H1 (cell line): ENCODE data around the gene CDR2L.

Experiments
- ATF3 ChIP-seq: IDR thresholded peaks from 2 replicates; pipeline ENCODE4 v1.6.1; 2011; ENCODE audit warnings: low read depth, mild to moderate bottlenecking, low read length; ENCODE audit not compliant: insufficient read depth
- BRCA1 ChIP-seq: IDR thresholded peaks from 2 replicates; pipeline ENCODE4 v1.6.1; 2012; ENCODE audit warnings: low read depth, low read length, improper control_type of control experiment
- CBX8 ChIP-seq: fragments of 300-800, 300-1000 bp; sonication (generic); IDR thresholded peaks from 2 replicates; pipeline ENCODE4 v1.7.1; 2016; ENCODE audit warnings: low read depth, low read length, borderline replicate concordance
- CTCF ChIP-seq, 3 experiments: IDR thresholded peaks; 1 replicate in 2 of 3; 2 replicates in 1 of 3; pipeline versions ENCODE4 v1.5.1 to v1.6.1; 2011; ENCODE audit warnings: low read length in 3 of 3, mild to moderate bottlenecking in 3 of 3, inconsistent platforms in 2 of 3, low read depth in 1 of 3, moderate library complexity in 1 of 3; ENCODE audit not compliant: insufficient read depth in 1 of 3; ENCODE audit errors: control extremely low read depth in 1 of 3
- EZH2 ChIP-seq: fragments of 200-600 bp; sonication (generic); IDR thresholded peaks from 2 replicates; pipeline ENCODE4 v1.7.1; 2012; ENCODE audit warnings: low read depth, mild to moderate bottlenecking, moderate library complexity, low read length, inconsistent platforms; ENCODE audit not compliant: severe bottlenecking
- POLR2AphosphoS5 ChIP-seq: IDR thresholded peaks from 2 replicates; pipeline ENCODE4 v1.6.1; 2011; ENCODE audit warnings: low read depth, low read length
- RAD21 ChIP-seq, 2 experiments: IDR thresholded peaks in 1 of 2; conservative IDR thresholded peaks in 1 of 2; 2 replicates each; pipeline ENCODE4 v1.6.1; 2011; ENCODE audit warnings: low read depth in 2 of 2, low read length in 2 of 2, improper control_type of control experiment in 1 of 2, inconsistent platforms in 1 of 2, mild to moderate bottlenecking in 1 of 2, moderate library complexity in 1 of 2
- RBBP5 ChIP-seq: IDR thresholded peaks from 2 replicates; pipeline ENCODE4 v1.7.1; 2012; ENCODE audit warnings: low read depth, mild to moderate bottlenecking, inconsistent platforms, low read length, moderate library complexity, borderline replicate concordance
- TAF1 ChIP-seq: IDR thresholded peaks from 2 replicates; pipeline ENCODE4 v1.6.1; 2011; ENCODE audit warnings: mild to moderate bottlenecking, low read depth, low read length

- TF ChIP-seq TAF1 = no peak
- no peak for TF ChIP-seq POLR2AphosphoS5
- no peak for TF ChIP-seq RAD21 (IDR thresholded peaks at IDR 0.05 in 1 of 2, conservative IDR thresholded peaks at IDR 0.05 in 1 of 2; ENCODE audit: low read depth in 2 of 2, low read length in 2 of 2)
- TF ChIP-seq RBBP5 = no peak
- no peak for TF ChIP-seq ATF3
- TF ChIP-seq CTCF (IDR thresholded peaks at IDR 0.05; ENCODE audit: control extremely low read depth in 1 of 3, insufficient read depth in 1 of 3, low read depth in 1 of 3, low read length in 3 of 3) = no peak
- TF ChIP-seq BRCA1 = no peak
- no peak for TF ChIP-seq CBX8
- TF ChIP-seq EZH2 = no peak
These were observed 11.4 kb downstream of the CDR2L start for GRCh38 chr17:74998783-74999182.
